Sigmoid colon (tissue), 7 donors: Measurements from ENCODE around the gene SRGN. TPM values are rescaled to one million over a fixed set of nuclear protein-coding genes. Genes with fewer than 3 reads are reported as not detected.

Experiments
- DNase-seq: peaks from one replicate; pipeline ENCODE4 v3.0.0-alpha.2; 2019
- H3K27ac ChIP-seq, 4 donors: fragments of 200-600 bp; sonication (generic); one replicate each; pipeline ENCODE4 v1.5.1; 2016 to 2019; ENCODE audit warnings: mild to moderate bottlenecking in 1 of 4
- H3K27me3 ChIP-seq, 3 donors: fragments of 200-600 bp; sonication (generic); one replicate each; pipeline ENCODE4 v1.5.1; 2019; ENCODE audit warnings: mild to moderate bottlenecking in 1 of 3
- H3K36me3 ChIP-seq, 4 donors: fragments of 200-600 bp; sonication (generic); one replicate each; pipeline ENCODE4 v1.5.1; 2016 to 2019
- H3K4me1 ChIP-seq, 4 donors: fragments of 200-600 bp; sonication (generic); one replicate each; pipeline ENCODE4 v1.5.1; 2017 to 2019
- H3K4me3 ChIP-seq, 4 donors: fragments of 200-600 bp; sonication (generic); one replicate each; pipeline ENCODE4 v1.5.1; 2017 to 2019; ENCODE audit warnings: mild to moderate bottlenecking in 2 of 4, moderate library complexity in 1 of 4
- H3K9me3 ChIP-seq, 4 donors: fragments of 200-600 bp in 3 of 4; sonication (generic) in 3 of 4; one replicate each; pipeline versions ENCODE4 v1.5.1 to v1.6.1; 2013 to 2019
- EP300 ChIP-seq, 4 donors: sonication (generic); formaldehyde crosslinking; IDR thresholded peaks; one replicate each; pipeline ENCODE4 v1.6.1; 2017; ENCODE audit warnings: antibody characterized with exemption in 4 of 4
- POLR2A ChIP-seq, 2 donors: fragments of 450-650 bp; IDR thresholded peaks; one replicate each; pipeline ENCODE4 v1.6.1; 2016; ENCODE audit warnings: antibody characterized with exemption in 2 of 2, mild to moderate bottlenecking in 2 of 2, moderate library complexity in 2 of 2
- POLR2AphosphoS5 ChIP-seq, 4 donors: sonication (generic); formaldehyde crosslinking; IDR thresholded peaks; one replicate each; pipeline ENCODE4 v1.6.1; 2017; ENCODE audit warnings: antibody characterized with exemption in 4 of 4
- WGBS, 2 donors: extraction: QIAGEN DNeasy Blood & Tissue Kit; methylation state at CpG; one replicate each; pipeline ENCODE4 v1.1.7; 2013; 5-methylcytosine and 5-hydroxymethylcytosine counted together
- intact Hi-C: fragments of 100-400 bp; cut with DNase I; formaldehyde crosslinking; loops from one replicate; pipeline ENCODE4 v1.15.1; 2023
- polyA plus RNA-seq, 3 donors: library from polyadenylated mRNA; stranded (reverse); fragments of 200-250 nt; gene quantifications; one replicate each; pipeline ENCODE4 v1.2.3, GENCODE V29; 2013
- total RNA-seq, 4 donors: library from RNA; depleted of rRNA; stranded (reverse); fragments of >200 nt; gene quantifications; one replicate each; pipeline ENCODE4 v1.1.0, GENCODE V29; 2016
- TF ChIP-seq, protein P1 (sequence below), 4 experiments: fragments of 450-650 bp in 3 of 4; fragments of 200-600 bp in 1 of 4; IDR thresholded peaks; one replicate each; pipeline ENCODE4 v1.5.1; 2016 to 2019; ENCODE audit warnings: antibody characterized with exemption in 4 of 4, mild to moderate bottlenecking in 3 of 4, moderate library complexity in 2 of 4
- donor health status: healthy with polysubstance abuse.
- donor health status: Bipolar disorder and iron deficiency.
- donor health status: healthy.

Gene SRGN
- total and polyA plus RNA-seq, 7 donors = 28.2 to 140 (median 83.5) TPM

DNA sequence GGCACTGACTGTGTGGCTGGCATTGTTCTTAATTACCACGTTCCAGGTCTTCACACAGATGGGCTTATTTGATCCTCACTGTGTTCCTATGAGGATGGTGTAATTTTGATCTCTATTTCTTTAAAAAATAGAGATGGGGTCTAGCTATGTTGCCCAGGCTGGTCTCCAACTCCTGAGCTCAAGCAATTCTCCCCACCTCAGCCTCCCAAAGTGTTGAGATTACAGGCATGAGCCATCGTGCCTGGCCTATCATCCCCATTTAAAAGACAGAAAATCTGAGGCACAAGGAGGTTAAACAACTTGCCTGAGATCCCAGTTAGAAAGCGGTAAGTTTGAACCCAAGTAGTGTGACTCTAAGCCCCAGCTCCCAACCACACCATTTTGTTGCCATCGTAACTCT, 17.0 kb upstream of the SRGN start:
- no peak overlapping the region for H3K4me3 ChIP-seq
- H3K9me3 ChIP-seq = no peaks in the 10 kb centered on the region
- no peak for DNase-seq
- H3K27ac ChIP-seq = no peak overlapping the region
- WGBS, 2 donors = 91 to 95% methylated on average over 4 of the region's 4 CpGs
- H3K36me3 ChIP-seq = no peaks in the 10 kb centered on the region
- no peaks in the 10 kb centered on the region for H3K27me3 ChIP-seq
- intact Hi-C loops = no loop called here
- H3K4me1 ChIP-seq = no peaks in the 10 kb centered on the region
- TF ChIP-seq, protein P1, sequence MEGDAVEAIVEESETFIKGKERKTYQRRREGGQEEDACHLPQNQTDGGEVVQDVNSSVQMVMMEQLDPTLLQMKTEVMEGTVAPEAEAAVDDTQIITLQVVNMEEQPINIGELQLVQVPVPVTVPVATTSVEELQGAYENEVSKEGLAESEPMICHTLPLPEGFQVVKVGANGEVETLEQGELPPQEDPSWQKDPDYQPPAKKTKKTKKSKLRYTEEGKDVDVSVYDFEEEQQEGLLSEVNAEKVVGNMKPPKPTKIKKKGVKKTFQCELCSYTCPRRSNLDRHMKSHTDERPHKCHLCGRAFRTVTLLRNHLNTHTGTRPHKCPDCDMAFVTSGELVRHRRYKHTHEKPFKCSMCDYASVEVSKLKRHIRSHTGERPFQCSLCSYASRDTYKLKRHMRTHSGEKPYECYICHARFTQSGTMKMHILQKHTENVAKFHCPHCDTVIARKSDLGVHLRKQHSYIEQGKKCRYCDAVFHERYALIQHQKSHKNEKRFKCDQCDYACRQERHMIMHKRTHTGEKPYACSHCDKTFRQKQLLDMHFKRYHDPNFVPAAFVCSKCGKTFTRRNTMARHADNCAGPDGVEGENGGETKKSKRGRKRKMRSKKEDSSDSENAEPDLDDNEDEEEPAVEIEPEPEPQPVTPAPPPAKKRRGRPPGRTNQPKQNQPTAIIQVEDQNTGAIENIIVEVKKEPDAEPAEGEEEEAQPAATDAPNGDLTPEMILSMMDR (IDR thresholded peaks at IDR 0.05) = no peak
- no peak for TF ChIP-seq POLR2AphosphoS5 (IDR thresholded peaks at IDR 0.05)
- TF ChIP-seq POLR2A (IDR thresholded peaks at IDR 0.05) = no peak
- TF ChIP-seq EP300 (IDR thresholded peaks at IDR 0.05) = no peak

DNA sequence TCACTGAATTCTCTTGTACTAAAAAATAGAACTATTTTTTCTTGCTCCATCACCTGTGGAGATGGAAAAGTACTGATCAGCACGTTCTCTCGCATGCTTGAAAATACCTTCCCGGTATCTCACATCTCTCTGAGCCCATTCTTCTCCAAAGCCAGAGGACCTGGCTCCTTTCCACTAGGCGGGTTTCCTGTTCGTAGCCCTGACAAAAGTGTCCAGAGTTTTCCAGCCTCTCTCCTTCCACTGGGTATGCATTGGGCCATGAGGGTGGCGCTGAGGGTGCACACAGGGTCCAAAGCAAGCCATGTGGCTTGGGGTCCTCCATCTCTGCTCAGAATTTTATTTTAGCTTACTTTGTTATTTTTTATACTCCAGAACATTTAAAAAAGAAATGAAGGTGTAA, 16.3 kb upstream of the SRGN start:
- 90 to 92% methylated on average over 6 of the region's 6 CpGs for WGBS, 2 donors

DNA sequence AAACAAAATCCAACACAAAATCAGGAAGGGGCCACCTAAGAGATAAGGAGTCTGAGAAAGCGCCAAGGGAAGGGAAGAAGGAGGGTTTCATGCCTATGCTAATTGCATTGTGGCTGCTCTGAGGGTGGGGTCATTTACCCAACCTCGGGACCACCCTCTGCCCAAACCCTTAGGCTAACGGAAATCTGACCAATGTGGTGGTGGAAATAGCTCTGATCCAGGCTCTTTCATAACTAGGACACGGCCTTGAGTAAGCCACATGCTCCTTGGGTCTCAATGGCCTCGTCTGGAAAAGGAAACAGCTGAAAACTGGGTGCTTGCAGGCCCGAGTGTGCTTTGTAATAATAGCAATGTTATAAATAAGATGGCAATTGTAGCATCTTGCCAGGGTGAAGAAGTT, 14.9 kb upstream of the SRGN start:
- peak; percentile 44 for DNase-seq
- Histone ChIP-seq H3K36me3 (no peaks in the 10 kb centered on the region), H3K4me1 (no peaks in the 10 kb centered on the region), H3K27ac (no peak overlapping the region), H3K27me3 (no peaks in the 10 kb centered on the region), H3K9me3 (no peaks in the 10 kb centered on the region), H3K4me3 (no peak overlapping the region)
- 57 to 75% methylated on average over 6 of the region's 6 CpGs for WGBS, 2 donors
- TF ChIP-seq EP300 (IDR thresholded peaks at IDR 0.05) = no peak
- no peak for TF ChIP-seq POLR2A (IDR thresholded peaks at IDR 0.05)
- TF ChIP-seq, protein P1 (IDR thresholded peaks at IDR 0.05) = no peak
- no peak for TF ChIP-seq POLR2AphosphoS5 (IDR thresholded peaks at IDR 0.05)
- intact Hi-C loops = no loop called here

More for the DNA sequence above, 16.3 kb upstream of the SRGN start:
- DNase-seq = peak; percentile 13
- Histone ChIP-seq H3K27me3 (no peaks in the 10 kb centered on the region), H3K4me3 (no peak overlapping the region), H3K36me3 (no peaks in the 10 kb centered on the region), H3K9me3 (no peaks in the 10 kb centered on the region), H3K4me1 (no peaks in the 10 kb centered on the region), H3K27ac (no peak overlapping the region)
- intact Hi-C loops = no loop called here
- TF ChIP-seq POLR2A (IDR thresholded peaks at IDR 0.05) (no peak), POLR2AphosphoS5 (IDR thresholded peaks at IDR 0.05) (no peak), EP300 (IDR thresholded peaks at IDR 0.05) (no peak)
- TF ChIP-seq, protein P1 (IDR thresholded peaks at IDR 0.05) = no peak

GRCh38 chr10:69073736-69074364, 14.1 kb upstream of the SRGN start:
- H3K4me3 ChIP-seq = no peak overlapping the region
- intact Hi-C loops = no loop called here

More at GRCh38 chr10:69073736-69074364, 14.1 kb upstream of the SRGN start:
- Histone ChIP-seq H3K27me3 (no peaks in the 10 kb centered on the region), H3K36me3 (no peaks in the 10 kb centered on the region), H3K27ac (no peak overlapping the region), H3K4me1 (no peaks in the 10 kb centered on the region), H3K9me3 (no peaks in the 10 kb centered on the region)
- WGBS, 2 donors = 63 to 71% methylated on average over 8 of the region's 8 CpGs
- TF ChIP-seq, protein P1 (IDR thresholded peaks at IDR 0.05) = no peak
- TF ChIP-seq EP300 (IDR thresholded peaks at IDR 0.05) (no peak), POLR2A (IDR thresholded peaks at IDR 0.05) (no peak), POLR2AphosphoS5 (IDR thresholded peaks at IDR 0.05) (no peak)
- DNase-seq = no peak
